Esophagus squamous epithelium (tissue), 5 donors: ENCODE data around the gene VPS36. TPM values are rescaled to one million over a fixed set of nuclear protein-coding genes. Genes with fewer than 3 reads are reported as not detected.

Source experiments
- DNase-seq: peaks from one replicate; lab custom pipeline; 2025; lab: John Stamatoyannopoulos, UW
- H3K27ac ChIP-seq, 4 donors: fragments of 200-600 bp; sonication (generic); one replicate each; pipeline ENCODE4 v1.5.1; 2016 to 2019; ENCODE audit warnings: mild to moderate bottlenecking in 1 of 4
- H3K27me3 ChIP-seq, 4 donors: fragments of 200-600 bp; sonication (generic); 1 replicate in 3 of 4; 2 replicates in 1 of 4; pipeline versions ENCODE4 v1.5.1 to v1.6.0; 2017 to 2021; ENCODE audit warnings: antibody characterized with exemption in 1 of 4
- H3K36me3 ChIP-seq, 3 donors: fragments of 200-600 bp; sonication (generic); one replicate each; pipeline ENCODE4 v1.5.1; 2016 to 2019
- H3K4me1 ChIP-seq, 3 donors: fragments of 200-600 bp; sonication (generic); one replicate each; pipeline ENCODE4 v1.5.1; 2017 to 2019
- H3K4me3 ChIP-seq, 4 donors: fragments of 200-600 bp; sonication (generic); 1 replicate in 3 of 4; 2 replicates in 1 of 4; pipeline ENCODE4 v1.5.1; 2016 to 2019; ENCODE audit warnings: mild to moderate bottlenecking in 2 of 4, moderate library complexity in 1 of 4
- H3K9me3 ChIP-seq, 3 donors: fragments of 200-600 bp; sonication (generic); one replicate each; pipeline ENCODE4 v1.5.1; 2016 to 2019
- POLR2A ChIP-seq, 4 donors: fragments of 450-650 bp; IDR thresholded peaks; one replicate each; pipeline ENCODE4 v1.6.1; 2017; ENCODE audit warnings: antibody characterized with exemption in 4 of 4, mild to moderate bottlenecking in 4 of 4, moderate library complexity in 3 of 4
- WGBS, 2 donors: methylation state at CpG; one replicate each; pipeline ENCODE4 v1.1.5; 2018; 5-methylcytosine and 5-hydroxymethylcytosine counted together
- intact Hi-C: fragments of 100-400 bp; cut with DNase I; formaldehyde crosslinking; loops from one replicate; pipeline ENCODE4 v1.15.0; 2022
- small RNA-seq, 4 donors: library from RNA; depleted of rRNA; stranded (forward); fragments of <200 nt; gene quantifications; one replicate each; pipeline ENCODE3, GENCODE V24; 2016
- total RNA-seq, 4 donors: library from RNA; depleted of rRNA; stranded (reverse); fragments of >200 nt; gene quantifications; one replicate each; pipeline ENCODE4 v1.1.0, GENCODE V29; 2016
- TF ChIP-seq, protein P1 (sequence below), 6 experiments: fragments of 450-650 bp in 4 of 6; fragments of 200-600 bp in 2 of 6; sonication (generic) in 2 of 6; IDR thresholded peaks; one replicate each; pipeline ENCODE4 v1.5.1; 2016 to 2019; ENCODE audit warnings: antibody characterized with exemption in 6 of 6, mild to moderate bottlenecking in 4 of 6, moderate library complexity in 4 of 6
- donor health status: DM: yes; HTN: yes; CAD: no.

Gene VPS36
- total RNA-seq, 4 donors from 2014 or later, result 36.6 to 61.2 (median 46.2) TPM

DNA sequence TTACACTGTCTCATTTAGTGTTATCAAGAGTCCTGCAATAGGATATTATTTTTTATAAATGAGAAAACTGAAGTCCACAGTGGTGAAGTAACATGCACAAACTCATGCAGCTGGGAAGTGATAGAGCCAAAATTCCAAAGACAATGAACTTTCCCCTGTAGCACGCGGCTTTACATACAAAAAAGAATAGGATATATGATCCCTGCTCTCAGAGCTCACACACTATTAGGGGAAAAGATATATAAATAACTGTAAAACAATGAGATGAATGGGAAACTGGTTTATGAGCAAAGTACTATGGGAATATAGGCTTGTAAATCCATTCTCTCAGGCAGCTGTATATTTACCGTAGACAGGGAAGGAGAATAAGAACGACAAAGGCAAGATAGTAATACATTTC is 84.1 kb downstream of the VPS36 start:
- Histone ChIP-seq H3K27ac (no peak overlapping the region), H3K9me3 (no peaks in the 10 kb centered on the region), H3K36me3 (no peaks in the 10 kb centered on the region), H3K4me3 (no peak overlapping the region), H3K27me3 (no peaks in the 10 kb centered on the region), H3K4me1 (no peaks in the 10 kb centered on the region)
- DNase-seq, result no peak
- WGBS, 2 donors, result 63 to 64% methylated on average over 4 of the region's 4 CpGs
- TF ChIP-seq, protein P1, sequence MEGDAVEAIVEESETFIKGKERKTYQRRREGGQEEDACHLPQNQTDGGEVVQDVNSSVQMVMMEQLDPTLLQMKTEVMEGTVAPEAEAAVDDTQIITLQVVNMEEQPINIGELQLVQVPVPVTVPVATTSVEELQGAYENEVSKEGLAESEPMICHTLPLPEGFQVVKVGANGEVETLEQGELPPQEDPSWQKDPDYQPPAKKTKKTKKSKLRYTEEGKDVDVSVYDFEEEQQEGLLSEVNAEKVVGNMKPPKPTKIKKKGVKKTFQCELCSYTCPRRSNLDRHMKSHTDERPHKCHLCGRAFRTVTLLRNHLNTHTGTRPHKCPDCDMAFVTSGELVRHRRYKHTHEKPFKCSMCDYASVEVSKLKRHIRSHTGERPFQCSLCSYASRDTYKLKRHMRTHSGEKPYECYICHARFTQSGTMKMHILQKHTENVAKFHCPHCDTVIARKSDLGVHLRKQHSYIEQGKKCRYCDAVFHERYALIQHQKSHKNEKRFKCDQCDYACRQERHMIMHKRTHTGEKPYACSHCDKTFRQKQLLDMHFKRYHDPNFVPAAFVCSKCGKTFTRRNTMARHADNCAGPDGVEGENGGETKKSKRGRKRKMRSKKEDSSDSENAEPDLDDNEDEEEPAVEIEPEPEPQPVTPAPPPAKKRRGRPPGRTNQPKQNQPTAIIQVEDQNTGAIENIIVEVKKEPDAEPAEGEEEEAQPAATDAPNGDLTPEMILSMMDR (IDR thresholded peaks at IDR 0.05), result no peak
- no peak for TF ChIP-seq POLR2A (IDR thresholded peaks at IDR 0.05)
- intact Hi-C loops, result no loop called here

Small RNA genes lying within 50 kb of the gene (small RNA-seq; reads per million reads assigned to genes)
- 0 to 0.15 (median 0.04) reads per million in 4 donors for gene RNY4P24

Other genes starting within 250 kb of the VPS36 start
- gene THSD1, start 44.5 kb downstream of the VPS36 start, total RNA-seq, result 1 to 10 TPM in 3 of 4 donors, under 1 TPM in 1; 0.64 to 7.3 (median 4.8) TPM
- gene CKAP2, start 4.8 kb upstream of the VPS36 start, total RNA-seq, result 10 to 100 TPM; 11.5 to 39.9 (median 21.4) TPM
- gene HNRNPA1L2, start 191.8 kb upstream of the VPS36 start, total RNA-seq, result 1 to 10 TPM; 1.9 to 6.9 (median 2.3) TPM
- 10 to 100 TPM; 22.1 to 35.8 (median 30.7) TPM for gene SUGT1, start 202.2 kb upstream of the VPS36 start, total RNA-seq